Measurements from ENCODE around the gene CLCN5.

DNA sequence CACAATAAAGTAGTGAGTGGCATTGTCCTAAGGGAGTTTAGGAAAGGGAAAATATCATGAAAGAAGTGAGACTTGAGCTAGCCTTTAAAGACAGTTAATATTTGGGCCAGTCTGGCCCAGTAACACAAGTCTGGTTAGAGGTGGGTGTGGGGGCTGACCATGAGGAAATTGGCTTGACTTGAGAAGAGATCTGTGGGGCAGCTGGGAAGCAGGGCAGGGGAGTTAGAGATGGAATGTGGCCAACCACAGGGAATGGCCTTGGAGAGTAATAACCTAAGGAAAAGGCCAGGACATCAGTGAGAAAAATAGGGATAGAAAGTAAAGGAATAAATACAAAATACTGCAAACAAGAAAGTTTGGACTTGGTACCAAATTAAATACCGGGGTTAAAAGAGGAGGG, 71.3 kb downstream of the CLCN5 start:
- TF ChIP-seq, protein P1, sequence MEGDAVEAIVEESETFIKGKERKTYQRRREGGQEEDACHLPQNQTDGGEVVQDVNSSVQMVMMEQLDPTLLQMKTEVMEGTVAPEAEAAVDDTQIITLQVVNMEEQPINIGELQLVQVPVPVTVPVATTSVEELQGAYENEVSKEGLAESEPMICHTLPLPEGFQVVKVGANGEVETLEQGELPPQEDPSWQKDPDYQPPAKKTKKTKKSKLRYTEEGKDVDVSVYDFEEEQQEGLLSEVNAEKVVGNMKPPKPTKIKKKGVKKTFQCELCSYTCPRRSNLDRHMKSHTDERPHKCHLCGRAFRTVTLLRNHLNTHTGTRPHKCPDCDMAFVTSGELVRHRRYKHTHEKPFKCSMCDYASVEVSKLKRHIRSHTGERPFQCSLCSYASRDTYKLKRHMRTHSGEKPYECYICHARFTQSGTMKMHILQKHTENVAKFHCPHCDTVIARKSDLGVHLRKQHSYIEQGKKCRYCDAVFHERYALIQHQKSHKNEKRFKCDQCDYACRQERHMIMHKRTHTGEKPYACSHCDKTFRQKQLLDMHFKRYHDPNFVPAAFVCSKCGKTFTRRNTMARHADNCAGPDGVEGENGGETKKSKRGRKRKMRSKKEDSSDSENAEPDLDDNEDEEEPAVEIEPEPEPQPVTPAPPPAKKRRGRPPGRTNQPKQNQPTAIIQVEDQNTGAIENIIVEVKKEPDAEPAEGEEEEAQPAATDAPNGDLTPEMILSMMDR (IDR thresholded peaks at IDR 0.05), result no peak
- TF ChIP-seq POLR2A (IDR thresholded peaks at IDR 0.05; ENCODE audit: low read depth) (no peak), EP300 (IDR thresholded peaks at IDR 0.05) (no peak), POLR2AphosphoS5 (IDR thresholded peaks at IDR 0.05) (no peak)

Data from esophagus muscularis mucosa (tissue), 4 donors.